ENCODE measurements around the gene TTC7B.

TTC7B gene

GRCh38 chr14:90587918-90588317 lies 228.3 kb downstream of the TTC7B start:
- ATAC-seq (ENCODE audit: insufficient read depth, low read depth), result no peak
- Histone ChIP-seq H3K4me3 (ENCODE audit: low read depth in 1 of 2, low read length in 2 of 2) (no peak overlapping the region), H3K9me3 (ENCODE audit: insufficient read depth, low read length, severe bottlenecking) (no peaks in the 10 kb centered on the region), H3K79me2 (ENCODE audit: insufficient read depth, low read length) (no peaks in the 10 kb centered on the region), H4K20me1 (ENCODE audit: insufficient read depth, low read length) (no peaks in the 10 kb centered on the region), H3K36me3 (ENCODE audit: insufficient read depth, low read length) (no peaks in the 10 kb centered on the region), H3K27ac (ENCODE audit: low read length) (no peak overlapping the region), H3K9ac (ENCODE audit: low read depth, low read length) (no peak overlapping the region), H3K4me1 (ENCODE audit: insufficient read depth, low read length) (no peaks in the 10 kb centered on the region), H2AFZ (ENCODE audit: low read depth, low read length) (no peak overlapping the region), H3K4me2 (ENCODE audit: insufficient read depth, low read length) (no peak overlapping the region), H3K27me3 (ENCODE audit: insufficient read depth, low read length, poor library complexity) (no peaks in the 10 kb centered on the region)
- no peak for TF ChIP-seq EZH2 (IDR thresholded peaks at IDR 0.05; ENCODE audit: borderline replicate concordance, low read depth, low read length, severe bottlenecking)
- TF ChIP-seq, protein P1, sequence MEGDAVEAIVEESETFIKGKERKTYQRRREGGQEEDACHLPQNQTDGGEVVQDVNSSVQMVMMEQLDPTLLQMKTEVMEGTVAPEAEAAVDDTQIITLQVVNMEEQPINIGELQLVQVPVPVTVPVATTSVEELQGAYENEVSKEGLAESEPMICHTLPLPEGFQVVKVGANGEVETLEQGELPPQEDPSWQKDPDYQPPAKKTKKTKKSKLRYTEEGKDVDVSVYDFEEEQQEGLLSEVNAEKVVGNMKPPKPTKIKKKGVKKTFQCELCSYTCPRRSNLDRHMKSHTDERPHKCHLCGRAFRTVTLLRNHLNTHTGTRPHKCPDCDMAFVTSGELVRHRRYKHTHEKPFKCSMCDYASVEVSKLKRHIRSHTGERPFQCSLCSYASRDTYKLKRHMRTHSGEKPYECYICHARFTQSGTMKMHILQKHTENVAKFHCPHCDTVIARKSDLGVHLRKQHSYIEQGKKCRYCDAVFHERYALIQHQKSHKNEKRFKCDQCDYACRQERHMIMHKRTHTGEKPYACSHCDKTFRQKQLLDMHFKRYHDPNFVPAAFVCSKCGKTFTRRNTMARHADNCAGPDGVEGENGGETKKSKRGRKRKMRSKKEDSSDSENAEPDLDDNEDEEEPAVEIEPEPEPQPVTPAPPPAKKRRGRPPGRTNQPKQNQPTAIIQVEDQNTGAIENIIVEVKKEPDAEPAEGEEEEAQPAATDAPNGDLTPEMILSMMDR (IDR thresholded peaks at IDR 0.05; ENCODE audit: borderline replicate concordance, extremely low read depth, low read length, poor library complexity, severe bottlenecking), result no peak
- DNase-seq, result no peak

DNA sequence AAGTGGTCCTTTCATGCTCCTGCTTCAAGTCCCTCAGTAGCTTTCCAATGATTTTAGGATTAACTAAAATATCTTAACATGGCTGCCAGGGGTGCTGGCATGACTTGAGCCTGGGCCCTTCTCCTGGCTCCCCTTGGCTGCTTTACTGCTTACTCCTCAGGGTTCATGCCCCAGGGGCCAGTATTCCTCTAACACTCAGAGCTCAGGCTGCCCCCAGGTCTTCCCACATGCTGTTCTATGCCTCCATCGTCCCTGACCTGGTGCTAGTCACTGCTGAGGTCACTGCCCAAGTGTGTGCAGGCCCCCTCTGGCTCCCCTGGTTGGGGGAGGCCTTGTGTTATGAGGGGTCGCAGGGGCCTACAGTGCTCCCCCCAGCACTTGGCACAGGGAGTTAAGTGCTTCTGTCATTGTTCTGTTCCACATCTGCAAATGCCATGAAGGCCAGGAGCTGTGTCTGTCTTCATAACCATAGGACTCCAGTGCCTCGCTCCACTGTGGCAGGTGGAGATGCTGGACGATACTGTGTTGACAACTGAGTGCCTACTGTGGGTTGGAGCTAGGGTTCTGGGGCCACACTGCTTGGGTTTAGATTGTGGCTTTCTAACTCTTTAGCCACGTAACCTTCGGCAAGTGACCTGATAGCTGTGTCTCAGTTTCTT lies 228.8 kb downstream of the TTC7B start:
- no peak overlapping the region for H3K4me3 ChIP-seq (ENCODE audit: low read depth in 1 of 2, low read length in 2 of 2)
- no peaks in the 10 kb centered on the region for H3K36me3 ChIP-seq (ENCODE audit: insufficient read depth, low read length)
- no peaks in the 10 kb centered on the region for H4K20me1 ChIP-seq (ENCODE audit: insufficient read depth, low read length)
- H3K79me2 ChIP-seq (ENCODE audit: insufficient read depth, low read length), result no peaks in the 10 kb centered on the region
- H3K27me3 ChIP-seq (ENCODE audit: insufficient read depth, low read length, poor library complexity), result no peaks in the 10 kb centered on the region
- H2AFZ ChIP-seq (ENCODE audit: low read depth, low read length), result no peak overlapping the region
- DNase-seq (no peak), ATAC-seq (ENCODE audit: insufficient read depth, low read depth) (no peak)
- no peaks in the 10 kb centered on the region for H3K4me1 ChIP-seq (ENCODE audit: insufficient read depth, low read length)
- TF ChIP-seq, protein P1 (IDR thresholded peaks at IDR 0.05; ENCODE audit: borderline replicate concordance, extremely low read depth, low read length, poor library complexity, severe bottlenecking), result no peak
- no peak for TF ChIP-seq EZH2 (IDR thresholded peaks at IDR 0.05; ENCODE audit: borderline replicate concordance, low read depth, low read length, severe bottlenecking)
- no peak overlapping the region for H3K4me2 ChIP-seq (ENCODE audit: insufficient read depth, low read length)
- H3K27ac ChIP-seq (ENCODE audit: low read length), result no peak overlapping the region
- no peaks in the 10 kb centered on the region for H3K9me3 ChIP-seq (ENCODE audit: insufficient read depth, low read length, severe bottlenecking)
- no peak overlapping the region for H3K9ac ChIP-seq (ENCODE audit: low read depth, low read length)

GRCh38 chr14:90585106-90585505 lies 231.1 kb downstream of the TTC7B start:
- Histone ChIP-seq H3K4me1 (ENCODE audit: insufficient read depth, low read length) (no peaks in the 10 kb centered on the region), H3K79me2 (ENCODE audit: insufficient read depth, low read length) (no peaks in the 10 kb centered on the region), H3K4me2 (ENCODE audit: insufficient read depth, low read length) (no peak overlapping the region), H3K9me3 (ENCODE audit: insufficient read depth, low read length, severe bottlenecking) (no peaks in the 10 kb centered on the region), H2AFZ (ENCODE audit: low read depth, low read length) (no peak overlapping the region), H4K20me1 (ENCODE audit: insufficient read depth, low read length) (no peaks in the 10 kb centered on the region), H3K27ac (ENCODE audit: low read length) (no peak overlapping the region), H3K36me3 (ENCODE audit: insufficient read depth, low read length) (no peaks in the 10 kb centered on the region), H3K27me3 (ENCODE audit: insufficient read depth, low read length, poor library complexity) (no peaks in the 10 kb centered on the region), H3K9ac (ENCODE audit: low read depth, low read length) (no peak overlapping the region), H3K4me3 (ENCODE audit: low read depth in 1 of 2, low read length in 2 of 2) (no peak overlapping the region)
- DNase-seq (no peak), ATAC-seq (ENCODE audit: insufficient read depth, low read depth) (no peak)
- no peak for TF ChIP-seq EZH2 (IDR thresholded peaks at IDR 0.05; ENCODE audit: borderline replicate concordance, low read depth, low read length, severe bottlenecking)
- TF ChIP-seq, protein P1 (IDR thresholded peaks at IDR 0.05; ENCODE audit: borderline replicate concordance, extremely low read depth, low read length, poor library complexity, severe bottlenecking), result no peak
